Cortex of kidney (tissue), 1 donor: Measurements from ENCODE around the gene RUNX1.

Source experiments
- DNase-seq: peaks from one replicate; lab custom pipeline; 2025; lab: John Stamatoyannopoulos, UW

RUNX1 gene

DNA sequence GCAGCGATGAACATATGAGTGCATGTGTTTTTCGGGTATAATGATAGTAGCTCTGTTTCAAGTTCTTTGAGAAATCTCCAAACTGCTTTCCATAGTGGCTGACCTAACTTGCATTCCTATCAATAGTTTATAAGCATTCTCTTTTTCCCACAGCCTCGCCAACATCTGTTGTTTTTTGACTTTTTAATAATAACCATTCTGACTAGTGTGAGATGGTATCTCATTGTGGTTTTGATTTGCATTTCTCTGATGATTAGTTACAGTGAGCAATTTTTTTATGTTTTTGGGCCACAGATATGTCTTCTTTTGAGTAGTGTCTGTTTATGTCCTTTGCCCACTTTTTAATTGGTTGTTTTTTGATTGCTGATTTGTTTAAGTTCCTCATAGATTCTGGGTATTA is 10.6 kb upstream of the RUNX1 start:
- DNase-seq: no peak

GRCh38 chr21:35058058-35058457 is 9.0 kb upstream of the RUNX1 start:
- no peak for DNase-seq

DNA sequence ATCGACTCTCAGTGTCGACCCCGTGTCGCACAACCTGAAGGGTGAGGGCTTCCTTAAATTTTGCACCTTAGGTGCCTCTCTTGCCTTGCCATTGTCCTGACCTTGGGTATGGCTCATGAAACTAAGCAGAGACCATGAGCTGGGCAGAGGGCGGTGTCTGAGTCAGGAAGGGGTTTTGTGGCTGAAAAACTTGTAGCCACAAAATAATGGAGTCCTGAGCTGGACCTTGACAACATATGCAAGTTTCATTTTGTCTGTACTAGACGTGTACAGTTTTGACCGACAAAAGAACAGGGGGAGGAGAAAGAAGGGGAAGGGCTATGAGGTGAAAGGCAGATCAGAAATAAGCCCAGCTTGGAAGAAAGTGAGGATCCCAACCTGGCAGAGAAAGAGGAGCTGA is 8.3 kb upstream of the RUNX1 start:
- no peak for DNase-seq

GRCh38 chr21:35053356-35054096 is 4.4 kb upstream of the RUNX1 start:
- DNase-seq: no peak

- no peak for DNase-seq
These were observed 3.7 kb upstream of the RUNX1 start for GRCh38 chr21:35052801-35053200.

GRCh38 chr21:35051287-35051818 is 2.3 kb upstream of the RUNX1 start:
- DNase-seq: no peak

DNA sequence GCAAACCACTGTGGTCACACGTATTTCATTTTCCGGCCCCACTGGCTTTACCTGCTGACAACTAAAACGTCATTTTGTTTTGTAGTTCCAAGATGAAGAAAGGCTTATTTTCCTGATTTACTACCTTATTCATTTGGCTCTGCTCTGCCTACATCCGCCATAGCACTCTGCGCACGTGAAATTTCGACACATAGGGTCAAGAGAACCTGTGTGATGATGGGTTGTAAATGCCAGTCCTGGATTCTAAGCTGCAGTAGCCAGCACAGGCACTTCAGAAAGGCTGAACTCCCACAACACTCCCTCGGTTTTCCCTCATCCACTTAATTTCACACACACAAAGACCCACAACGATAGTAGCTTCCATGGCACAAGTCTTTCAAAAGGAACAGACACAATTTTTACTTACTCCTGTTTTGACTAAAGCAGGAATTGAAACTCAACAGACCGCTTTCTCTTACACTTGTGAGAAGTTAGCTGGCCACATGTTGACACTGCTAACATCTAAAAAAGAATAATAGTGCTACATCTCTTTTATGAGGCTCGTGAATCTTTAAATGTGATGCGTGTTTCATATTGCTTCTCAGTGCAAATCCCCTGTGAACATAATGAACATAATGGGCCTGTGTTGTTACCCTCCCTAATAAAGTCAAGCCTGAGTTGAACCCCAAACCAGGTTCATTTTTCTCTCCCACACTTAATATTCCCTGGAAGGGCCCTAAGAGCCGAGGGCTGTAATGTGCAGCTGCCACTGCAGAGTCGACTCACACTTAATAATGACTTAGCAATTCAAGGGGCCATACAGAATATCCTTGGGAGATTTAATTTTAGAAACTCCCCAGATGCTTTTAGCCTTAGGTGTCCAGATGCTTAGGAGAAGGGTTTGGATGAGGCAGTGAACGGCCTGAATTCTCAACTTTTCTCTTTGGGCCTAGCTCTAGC is 1.5 kb upstream of the RUNX1 start:
- DNase-seq: no peak

GRCh38 chr21:35048183-35048601 is 910 bp downstream of the RUNX1 start:
- no peak for DNase-seq

DNA sequence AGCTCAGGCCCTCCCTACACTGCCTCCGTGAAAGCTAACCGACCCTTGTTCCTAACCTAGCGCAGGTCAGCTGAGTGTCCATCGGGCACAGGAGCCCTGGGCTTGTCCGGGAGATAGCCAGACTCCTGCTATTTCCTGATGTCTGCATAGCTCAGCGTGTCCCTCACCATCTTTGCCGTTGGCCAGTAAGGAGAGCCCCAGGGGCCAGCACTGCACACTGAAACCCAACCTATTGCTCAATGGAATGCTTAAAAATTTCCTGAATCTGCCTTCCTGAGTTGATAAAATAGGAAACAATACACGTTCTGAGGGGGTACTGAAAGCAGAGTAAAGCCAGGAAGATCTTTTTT is 2.2 kb downstream of the RUNX1 start:
- DNase-seq: no peak

DNA sequence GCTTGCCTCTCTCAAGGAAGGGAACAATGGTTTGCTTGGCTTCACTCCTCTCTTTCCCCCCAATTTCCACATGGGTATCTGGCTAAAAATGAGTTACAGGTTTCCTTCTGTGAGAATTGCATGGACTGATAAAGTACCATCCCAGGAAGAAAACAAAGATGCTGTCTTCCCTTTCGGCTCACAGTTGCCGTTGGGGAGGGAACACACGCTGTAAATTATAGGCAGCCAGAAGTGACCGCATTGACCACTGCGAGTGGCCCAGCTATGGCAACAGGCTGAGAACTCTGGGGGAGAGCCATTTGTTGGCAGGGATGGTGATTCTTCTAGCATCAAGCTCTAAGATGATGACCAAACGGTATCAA is 2.9 kb downstream of the RUNX1 start:
- no peak for DNase-seq

DNA sequence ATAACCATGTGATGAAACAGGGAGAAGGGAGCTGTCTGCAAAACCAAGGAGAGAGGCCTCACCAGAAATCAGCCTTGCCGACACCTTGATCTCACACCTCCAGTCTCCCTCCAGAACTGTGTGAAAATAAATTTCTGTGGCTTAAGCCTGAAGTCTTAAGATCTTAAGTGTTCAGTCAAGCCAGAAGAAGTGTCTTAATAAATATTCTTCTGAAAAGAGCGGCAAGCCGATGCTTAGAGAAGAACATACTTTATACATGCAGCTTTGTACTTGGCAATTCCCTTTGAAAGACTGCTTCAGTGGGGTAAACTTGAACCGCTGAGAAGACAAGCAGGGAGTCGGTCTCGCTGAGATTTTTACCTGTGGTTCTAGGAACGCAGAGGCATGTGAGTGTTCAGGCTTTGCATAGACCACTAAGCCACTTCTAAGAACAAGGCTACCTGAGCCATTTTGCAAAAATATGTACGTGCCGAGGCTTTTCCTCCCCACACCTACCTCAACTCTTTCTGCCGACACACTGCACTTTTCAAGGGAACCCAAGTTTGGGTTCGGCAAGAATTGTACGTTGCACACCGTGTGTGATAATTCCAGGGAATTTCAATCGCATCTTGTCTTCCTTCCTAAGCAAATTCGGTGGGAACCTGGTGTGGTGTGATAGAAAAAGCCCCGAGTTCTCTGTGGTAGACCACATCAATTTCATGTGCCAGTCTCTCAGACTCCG is 3.4 kb downstream of the RUNX1 start:
- no peak for DNase-seq

DNA sequence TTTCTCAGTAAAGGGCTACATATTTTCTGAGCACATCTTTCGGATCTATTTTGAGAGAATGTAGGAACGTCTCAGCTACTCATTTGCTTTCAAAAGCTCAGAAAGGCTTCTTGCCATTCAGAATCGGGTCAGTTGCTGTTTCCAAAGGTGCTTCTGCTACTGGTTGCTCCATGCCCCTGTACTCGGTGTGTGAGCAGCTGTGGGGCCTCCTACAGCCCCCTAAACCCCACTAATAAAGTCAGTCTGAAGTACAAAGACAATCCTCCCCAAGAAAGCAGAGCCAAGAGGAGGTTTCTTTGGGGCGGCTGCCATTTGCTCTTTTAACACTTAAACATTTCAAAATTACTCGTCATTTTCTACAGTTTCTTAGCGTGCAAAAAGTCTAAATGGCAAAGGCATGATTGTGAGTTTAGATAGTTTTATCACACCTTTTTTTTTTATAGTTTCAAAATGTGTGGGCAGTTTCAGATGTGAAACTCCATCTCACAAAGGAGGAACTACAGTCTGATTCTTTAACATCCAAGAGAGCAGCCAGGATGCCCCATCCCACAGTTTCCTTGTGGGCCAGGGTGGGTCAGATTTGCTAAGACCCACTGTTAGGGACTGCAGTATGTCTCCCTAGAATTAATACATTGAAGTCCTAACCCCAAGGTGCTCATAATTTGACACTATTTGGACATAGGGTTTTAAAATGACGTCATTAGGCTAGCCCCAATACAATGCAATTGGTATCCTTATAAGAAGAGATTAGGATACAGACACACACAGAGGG is 4.1 kb downstream of the RUNX1 start:
- DNase-seq: no peak

DNA sequence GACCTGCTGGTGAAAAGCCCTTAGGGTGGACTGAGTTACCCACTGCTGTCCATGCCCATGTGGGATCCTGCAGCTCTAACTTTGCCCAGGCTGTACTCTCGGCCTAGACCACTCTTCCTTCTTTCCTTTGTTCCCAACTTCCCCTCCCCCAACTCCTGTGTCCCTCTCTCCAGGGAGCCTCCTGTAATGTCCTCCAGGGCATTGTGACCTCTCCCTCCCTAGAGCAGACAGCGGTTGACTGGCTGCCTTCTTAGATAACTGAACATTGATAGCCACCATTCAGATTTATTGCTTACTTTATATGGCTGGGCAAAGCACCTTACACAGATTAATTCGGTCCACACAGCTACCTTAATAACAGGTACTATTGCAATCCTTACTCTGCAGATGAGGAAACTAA is 5.0 kb downstream of the RUNX1 start:
- DNase-seq: no peak

DNA sequence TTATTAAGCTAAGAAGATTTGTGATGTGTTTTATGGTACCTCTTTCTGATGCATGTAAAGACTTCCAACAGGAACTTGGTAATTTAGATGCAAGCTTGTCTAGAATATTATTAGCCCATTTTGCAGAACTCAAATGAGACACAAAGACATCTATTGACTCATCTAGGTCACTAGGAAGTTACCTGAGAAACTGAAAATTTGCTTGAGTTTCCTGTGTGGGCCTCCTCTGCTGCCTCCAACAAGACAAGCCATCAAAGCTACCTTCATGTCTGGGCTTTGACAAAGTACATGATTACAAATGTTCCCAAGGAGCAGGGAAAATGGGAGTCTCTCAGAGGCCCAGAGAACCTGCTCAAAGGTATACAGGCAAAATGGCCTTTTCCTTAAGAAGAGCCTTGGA is 5.6 kb downstream of the RUNX1 start:
- DNase-seq: no peak

- no peak for DNase-seq
These were observed 6.3 kb downstream of the RUNX1 start for GRCh38 chr21:35042836-35043235.

DNA sequence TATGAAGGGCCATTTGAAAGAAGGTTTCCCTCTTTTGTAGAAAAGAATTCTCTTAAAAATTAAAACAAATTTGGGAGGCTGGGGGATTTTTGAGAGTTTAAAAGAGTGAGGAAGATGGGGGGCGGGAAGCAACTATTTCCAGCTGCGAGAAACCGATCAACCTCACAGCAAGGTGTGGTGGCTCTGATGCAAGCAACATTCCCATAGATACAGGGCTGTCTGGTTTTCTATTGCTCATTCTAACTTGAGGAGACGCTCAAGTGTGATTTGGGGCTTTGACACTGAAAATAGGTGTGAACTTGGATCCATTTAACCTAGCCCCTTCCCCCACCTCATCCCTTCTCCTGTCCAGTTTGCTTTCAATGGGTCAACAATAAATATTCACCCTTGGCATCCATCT is 7.2 kb downstream of the RUNX1 start:
- no peak for DNase-seq

DNA sequence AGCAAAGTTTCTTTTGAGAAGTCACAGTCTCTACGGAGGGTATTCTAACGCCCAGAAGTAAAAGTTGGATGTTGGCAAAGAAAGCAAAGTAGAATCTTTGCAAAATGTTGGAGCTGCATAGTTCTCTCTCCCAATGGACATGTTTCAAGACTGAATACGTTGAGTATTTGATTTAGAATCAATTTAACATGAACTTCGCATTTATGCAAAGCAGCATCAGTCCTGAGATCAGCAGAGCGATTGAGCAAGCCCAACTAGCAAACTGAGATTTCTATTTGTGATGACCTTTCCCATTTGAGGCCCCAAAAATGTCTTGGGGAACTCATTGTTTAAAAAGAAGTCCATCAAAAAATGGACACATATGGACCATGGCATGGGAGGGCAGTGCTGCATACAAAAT is 8.0 kb downstream of the RUNX1 start:
- DNase-seq: no peak

- DNase-seq: no peak
These were observed 9.4 kb downstream of the RUNX1 start for GRCh38 chr21:35039595-35040289.

DNA sequence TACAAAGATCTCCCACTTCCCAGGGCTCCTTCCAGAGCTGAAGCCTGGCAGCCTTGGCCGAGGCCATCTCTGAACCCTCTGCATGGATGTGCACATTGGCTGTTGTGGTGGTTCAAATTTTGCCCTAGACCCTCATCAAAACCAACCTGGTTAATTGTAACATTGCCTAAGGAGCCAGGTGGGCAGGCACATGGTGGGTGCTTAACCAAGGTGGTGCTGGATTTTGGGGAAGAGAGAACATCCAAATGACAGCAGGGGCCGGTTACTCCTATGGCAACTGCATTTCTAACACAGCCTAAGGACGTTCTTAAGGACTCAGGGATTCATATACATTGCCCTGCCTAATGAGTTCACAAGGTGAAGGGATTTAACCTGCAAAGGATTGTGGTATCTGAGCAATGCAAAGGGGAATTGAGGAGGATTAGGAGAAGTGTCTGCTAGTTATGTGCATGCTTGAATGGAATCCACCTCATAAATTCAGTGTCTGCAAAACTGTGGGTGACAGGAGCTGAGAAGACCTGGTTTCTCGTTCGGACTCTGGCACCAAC is 10.3 kb downstream of the RUNX1 start:
- DNase-seq: no peak

GRCh38 chr21:35037384-35037765 is 11.7 kb downstream of the RUNX1 start:
- no peak for DNase-seq
